HepG2 (cell line): ENCODE results near the gene GSTK1. TPM values are rescaled to one million over a fixed set of nuclear protein-coding genes. Genes with fewer than 3 reads are reported as not detected.
A peak's percentile ranks its signal among the peaks of the same experiment; 100 is the strongest.

ENCODE experiments used
- CAMTA2 ChIP-seq: sonication (generic); formaldehyde crosslinking; IDR thresholded peaks from 2 replicates; pipeline ENCODE4 v1.4.0; 2020; ENCODE audit warnings: mild to moderate bottlenecking, missing genetic modification reagents, borderline replicate concordance
- FOXP4 ChIP-seq: sonication (generic); formaldehyde crosslinking; IDR thresholded peaks from 2 replicates; pipeline ENCODE4 v1.4.0; 2020; ENCODE audit warnings: missing genetic modification reagents
- IKZF1 ChIP-seq: fragments of 450-650 bp; IDR thresholded peaks from 2 replicates; pipeline ENCODE4 v1.7.1; 2016
- KIAA2018 ChIP-seq: sonication (generic); formaldehyde crosslinking; IDR thresholded peaks from 2 replicates; pipeline ENCODE4 v1.5.0; 2020; ENCODE audit warnings: mild to moderate bottlenecking, missing genetic modification reagents, borderline replicate concordance
- PRPF4 ChIP-seq: fragments of 200-400 bp; formaldehyde crosslinking; IDR thresholded peaks from 2 replicates; pipeline ENCODE4 v1.6.1; 2016; ENCODE audit warnings: low read length, low read depth; ENCODE audit not compliant: poor library complexity, severe bottlenecking
- PTBP1 ChIP-seq: fragments of 200-400 bp; formaldehyde crosslinking; IDR thresholded peaks from 2 replicates; pipeline ENCODE4 v1.6.1; 2018; ENCODE audit warnings: low read length, low read depth; ENCODE audit not compliant: poor library complexity, severe bottlenecking
- REPIN1 ChIP-seq: sonication (generic); formaldehyde crosslinking; IDR thresholded peaks from 2 replicates; pipeline ENCODE4 v1.8.0; 2022; ENCODE audit warnings: missing genetic modification reagents, low read depth, mild to moderate bottlenecking, borderline replicate concordance
- REXO4 ChIP-seq: sonication (generic); formaldehyde crosslinking; IDR thresholded peaks from 2 replicates; pipeline ENCODE4 v1.8.0; 2022; ENCODE audit warnings: missing genetic modification reagents, mild to moderate bottlenecking, borderline replicate concordance
- ZNF224 ChIP-seq: sonication (generic); formaldehyde crosslinking; IDR thresholded peaks from 2 replicates; pipeline ENCODE4 v1.5.0; 2020; ENCODE audit warnings: mild to moderate bottlenecking, missing genetic modification reagents
- ZNF331 ChIP-seq: sonication (generic); formaldehyde crosslinking; IDR thresholded peaks from 2 replicates; pipeline ENCODE4 v1.4.0; 2020; ENCODE audit warnings: missing genetic modification reagents
- ZNF484 ChIP-seq: sonication (generic); formaldehyde crosslinking; IDR thresholded peaks from 2 replicates; pipeline ENCODE4 v1.5.1; 2020; ENCODE audit warnings: mild to moderate bottlenecking, low read depth, missing genetic modification reagents, borderline replicate concordance
- ZNF841 ChIP-seq: sonication (generic); formaldehyde crosslinking; IDR thresholded peaks from 2 replicates; pipeline ENCODE4 v1.8.1; 2023; ENCODE audit warnings: missing genetic modification reagents, borderline replicate concordance
- polyA plus RNA-seq, 8 experiments: library from polyadenylated mRNA; depleted of rRNA in 3 of 8; stranded (reverse) in 7 of 8; unstranded in 1 of 8; fragments of >200 nt; fragmentation: Illumina TruSeq in 4 of 8; extraction: Trizol in 4 of 8; gene quantifications; 2 replicates each; pipeline versions ENCODE4 v1.2.1 to v1.2.3, GENCODE V29; 2011 to 2016; ENCODE audit warnings: low read depth in 4 of 8, missing spikeins in 1 of 8, mixed read lengths in 1 of 8; ENCODE audit not compliant: insufficient read depth in 1 of 8
- total RNA-seq, 5 experiments: library from RNA; depleted of rRNA; stranded (reverse); fragments of >200 nt; fragmentation: Illumina TruSeq; extraction: Trizol; gene quantifications; 2 replicates each; pipeline ENCODE4 v1.2.3, GENCODE V29; 2016; ENCODE audit warnings: low read depth in 1 of 5
- TF ChIP-seq, protein P1 (sequence below): sonication (generic); formaldehyde crosslinking; IDR thresholded peaks from 2 replicates; pipeline ENCODE4 v1.5.0; 2020; ENCODE audit warnings: mild to moderate bottlenecking, missing genetic modification reagents, moderate library complexity

GSTK1 gene
- total and polyA plus RNA-seq, 2 of the 13 experiments (the other 11 are each of a cell fraction or from before 2014, with no cell fraction given) = 64.6 to 92.1 TPM

- TF ChIP-seq, protein P1, sequence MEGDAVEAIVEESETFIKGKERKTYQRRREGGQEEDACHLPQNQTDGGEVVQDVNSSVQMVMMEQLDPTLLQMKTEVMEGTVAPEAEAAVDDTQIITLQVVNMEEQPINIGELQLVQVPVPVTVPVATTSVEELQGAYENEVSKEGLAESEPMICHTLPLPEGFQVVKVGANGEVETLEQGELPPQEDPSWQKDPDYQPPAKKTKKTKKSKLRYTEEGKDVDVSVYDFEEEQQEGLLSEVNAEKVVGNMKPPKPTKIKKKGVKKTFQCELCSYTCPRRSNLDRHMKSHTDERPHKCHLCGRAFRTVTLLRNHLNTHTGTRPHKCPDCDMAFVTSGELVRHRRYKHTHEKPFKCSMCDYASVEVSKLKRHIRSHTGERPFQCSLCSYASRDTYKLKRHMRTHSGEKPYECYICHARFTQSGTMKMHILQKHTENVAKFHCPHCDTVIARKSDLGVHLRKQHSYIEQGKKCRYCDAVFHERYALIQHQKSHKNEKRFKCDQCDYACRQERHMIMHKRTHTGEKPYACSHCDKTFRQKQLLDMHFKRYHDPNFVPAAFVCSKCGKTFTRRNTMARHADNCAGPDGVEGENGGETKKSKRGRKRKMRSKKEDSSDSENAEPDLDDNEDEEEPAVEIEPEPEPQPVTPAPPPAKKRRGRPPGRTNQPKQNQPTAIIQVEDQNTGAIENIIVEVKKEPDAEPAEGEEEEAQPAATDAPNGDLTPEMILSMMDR (CRISPR knock-in tag) = peak; percentile 95
- TF ChIP-seq ZNF331 (CRISPR knock-in tag) = peak; percentile 39; the same call in 1 of the 2 replicates
- TF ChIP-seq PRPF4 = no peak
- TF ChIP-seq IKZF1 = no peak
- TF ChIP-seq PTBP1 = no peak
- no peak for TF ChIP-seq ZNF224 (CRISPR knock-in tag)
- TF ChIP-seq ZNF484 (CRISPR knock-in tag) = no peak
- peak; percentile 43; the same call in 1 of the 2 replicates for TF ChIP-seq REPIN1
- TF ChIP-seq FOXP4 = no peak
- TF ChIP-seq KIAA2018 (CRISPR knock-in tag) = no peak
- TF ChIP-seq CAMTA2 (CRISPR knock-in tag) = no peak
- TF ChIP-seq ZNF841 (CRISPR knock-in tag) = no peak
- TF ChIP-seq REXO4 (CRISPR knock-in tag) = no peak
Measured at GRCh38 chr7:143214789-143215679, 48.2 kb upstream of the GSTK1 start (continued).
